NCI-H510A treated with DMSO at 0.1 percent for 48 hours (cell line): ENCODE data around the gene AKT1.

Experiments
- DNase-seq: peaks from one replicate; lab custom pipeline; 2025; lab: John Stamatoyannopoulos, UW

Gene AKT1

GRCh38 chr14:104786091-104786586 lies 9.4 kb downstream of the AKT1 start:
- DNase-seq, result no peak

- no peak for DNase-seq
Observed at GRCh38 chr14:104785708-104786080, 9.9 kb downstream of the AKT1 start.

- peak; percentile 79 for DNase-seq
Observed at GRCh38 chr14:104784846-104785707, 10.5 kb downstream of the AKT1 start.

GRCh38 chr14:104784218-104784568 lies 11.4 kb downstream of the AKT1 start:
- DNase-seq, result no peak

- no peak for DNase-seq
Observed at GRCh38 chr14:104783484-104784217, 11.9 kb downstream of the AKT1 start.

- DNase-seq, result no peak
Observed at GRCh38 chr14:104782808-104783139, 12.8 kb downstream of the AKT1 start.

- DNase-seq, result no peak
Observed at GRCh38 chr14:104782086-104782807, 13.3 kb downstream of the AKT1 start.

- DNase-seq, result no peak
Observed at GRCh38 chr14:104781271-104782077, 14.1 kb downstream of the AKT1 start.

- no peak for DNase-seq
Observed at GRCh38 chr14:104780513-104781030, 15.0 kb downstream of the AKT1 start.

GRCh38 chr14:104779776-104780512 lies 15.6 kb downstream of the AKT1 start:
- DNase-seq, result no peak

GRCh38 chr14:104778694-104779331 lies 16.7 kb downstream of the AKT1 start:
- DNase-seq, result no peak

- DNase-seq, result no peak
Observed at GRCh38 chr14:104777808-104778249, 17.7 kb downstream of the AKT1 start.

- DNase-seq, result no peak
Observed at GRCh38 chr14:104776961-104777807, 18.4 kb downstream of the AKT1 start.

GRCh38 chr14:104776481-104776880 lies 19.1 kb downstream of the AKT1 start:
- DNase-seq, result no peak

- no peak for DNase-seq
Observed at GRCh38 chr14:104775073-104775489, 20.5 kb downstream of the AKT1 start.

- DNase-seq, result no peak
Observed at GRCh38 chr14:104774453-104775072, 21.0 kb downstream of the AKT1 start.

- no peak for DNase-seq
Observed at GRCh38 chr14:104773505-104774452, 21.8 kb downstream of the AKT1 start.
